ENCODE results near the gene SIN3A. TPM values are rescaled to one million over a fixed set of nuclear protein-coding genes. Genes with fewer than 3 reads are reported as not detected.

Gene SIN3A
- total and polyA plus RNA-seq, 2 of the 8 experiments (the other 6 are each of a cell fraction or from before 2014, with no cell fraction given): 69.5 to 109 TPM

DNA sequence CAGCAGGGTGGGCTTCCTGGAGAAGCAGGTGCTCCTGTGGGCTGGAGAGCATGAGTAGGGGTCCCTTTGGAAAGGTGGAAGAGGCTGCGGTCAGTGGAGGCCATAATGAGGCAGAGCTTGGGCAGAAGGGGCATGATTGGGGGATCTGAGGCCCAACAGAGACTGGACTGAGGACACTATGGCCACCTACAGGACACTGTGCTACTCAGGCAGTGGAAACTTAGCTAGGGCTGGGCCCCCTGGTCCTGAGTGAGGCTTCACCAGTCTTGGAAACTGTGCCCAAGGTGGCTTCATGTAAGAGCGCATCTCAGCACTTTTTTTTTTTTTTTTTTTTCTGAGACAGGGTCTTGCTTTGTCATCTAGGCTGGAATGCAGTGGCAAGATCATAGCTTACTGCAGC, 121.9 kb downstream of the SIN3A start:
- ChIA-PET CTCF (ENCODE audit: partially characterized antibody) (interaction anchor here (0.7 to 2.4 kb wide), 3 partner anchors 22 to 385 kb away, joined by 3 to 6 read pairs (median 3); no protein-coding TSS in a partner anchor), POLR2A (ENCODE audit: partially characterized antibody) (interaction anchor here (1.2 kb wide), 1 partner anchor 38 kb away, joined by 3 read pairs; no protein-coding TSS in a partner anchor)
- FAIRE-seq: no peak
- Histone ChIP-seq H3K27ac (ENCODE audit: low read depth, low read length) (no peak overlapping the region), H2BK5ac (ENCODE audit: low read depth, low read length) (no peak overlapping the region), H4K5ac (ENCODE audit: insufficient read length, low read depth, low read length) (no peak overlapping the region), H2BK15ac (ENCODE audit: low read length) (no peak overlapping the region), H3K56ac (replicated peaks; ENCODE audit: insufficient read length, low read depth, low read length) (no peak overlapping the region), H2AFZ (ENCODE audit: low read length) (no peak overlapping the region), H3K9me3 (ENCODE audit: insufficient read depth in 2 of 2, low read depth in 1 of 2, low read length in 1 of 2) (no peaks in the 10 kb centered on the region), H3K4me3 (ENCODE audit: extremely low read depth in 1 of 4, insufficient read depth in 2 of 4, low read depth in 3 of 4, low read length in 4 of 4) (no peak overlapping the region), H2BK20ac (ENCODE audit: low read length) (no peak overlapping the region), H3K23ac (ENCODE audit: insufficient read length) (no peak overlapping the region), H3K4me2 (ENCODE audit: insufficient read depth in 1 of 2, low read depth in 2 of 2, low read length in 2 of 2) (no peak overlapping the region), H3K79me1 (ENCODE audit: low read depth, low read length) (no peaks in the 10 kb centered on the region), H2BK120ac (replicated peaks; ENCODE audit: low read depth, low read length) (no peak overlapping the region), H3K79me2 (ENCODE audit: control insufficient read depth in 1 of 2, insufficient read depth in 2 of 2, low read length in 2 of 2) (no peaks in the 10 kb centered on the region), H3K23me2 (ENCODE audit: low read depth, low read length) (no peaks in the 10 kb centered on the region), H3K4ac (replicated peaks; ENCODE audit: insufficient read length, low read depth, low read length) (no peak overlapping the region), H4K20me1 (replicated peaks in 1 of 2; ENCODE audit: control insufficient read depth in 1 of 2, insufficient read depth in 2 of 2, low read length in 2 of 2) (no peaks in the 10 kb centered on the region), H3K27me3 (replicated peaks in 1 of 4; ENCODE audit: control insufficient read depth in 3 of 4, extremely low read depth in 1 of 4, insufficient read depth in 3 of 4, low read length in 3 of 4) (no peaks in the 10 kb centered on the region), H3K14ac (ENCODE audit: insufficient read length) (no peak overlapping the region), H4K91ac (replicated peaks; ENCODE audit: insufficient read length, low read length) (no peak overlapping the region), H3K18ac (ENCODE audit: extremely low read depth, low read length) (no peak overlapping the region), H2AK5ac (ENCODE audit: low read depth, low read length) (no peak overlapping the region), H3K36me3 (ENCODE audit: control insufficient read depth in 2 of 4, insufficient read depth in 4 of 4, low read length in 3 of 4) (no peaks in the 10 kb centered on the region), H2BK12ac (ENCODE audit: low read depth, low read length) (no peak overlapping the region), H4K8ac (ENCODE audit: extremely low read depth, insufficient read depth, low read length) (no peak overlapping the region), H3K4me1 (replicated peaks in 1 of 4; ENCODE audit: control insufficient read depth in 3 of 4, insufficient read depth in 4 of 4, low read length in 3 of 4) (no peaks in the 10 kb centered on the region), H3K9ac (replicated peaks in 1 of 4; ENCODE audit: extremely low read depth in 1 of 4, low read depth in 3 of 4, low read length in 3 of 4) (no peak overlapping the region)
- no peak for DNase-seq (ENCODE audit: low read depth in 1 of 2, low spot score in 2 of 2)
- WGBS, 2 experiments (ENCODE audit: extremely low coverage in 1 of 2, insufficient coverage in 1 of 2, insufficient read length in 1 of 2, insufficient replicate concordance in 2 of 2, low coverage in 1 of 2, low lambda C conversion rate in 2 of 2, missing lambda C conversion rate in 1 of 2): 92% methylated on average over 2 of the region's 2 CpGs; no CpG with 5 or more reads in 1 of the 2 experiments
- TF ChIP-seq KDM1A (IDR thresholded peaks at IDR 0.05; ENCODE audit: borderline replicate concordance, low read length): no peak
- no peak for TF ChIP-seq EP300 (IDR thresholded peaks at IDR 0.05; ENCODE audit: borderline replicate concordance in 1 of 2, low read depth in 2 of 2, low read length in 2 of 2)
- TF ChIP-seq TAF7 (optimal IDR thresholded peaks at IDR 0.05; ENCODE audit: borderline replicate concordance, low read depth, low read length): no peak
- TF ChIP-seq, protein P1, sequence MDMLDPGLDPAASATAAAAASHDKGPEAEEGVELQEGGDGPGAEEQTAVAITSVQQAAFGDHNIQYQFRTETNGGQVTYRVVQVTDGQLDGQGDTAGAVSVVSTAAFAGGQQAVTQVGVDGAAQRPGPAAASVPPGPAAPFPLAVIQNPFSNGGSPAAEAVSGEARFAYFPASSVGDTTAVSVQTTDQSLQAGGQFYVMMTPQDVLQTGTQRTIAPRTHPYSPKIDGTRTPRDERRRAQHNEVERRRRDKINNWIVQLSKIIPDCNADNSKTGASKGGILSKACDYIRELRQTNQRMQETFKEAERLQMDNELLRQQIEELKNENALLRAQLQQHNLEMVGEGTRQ (IDR thresholded peaks at IDR 0.05; ENCODE audit: low read length): no peak
- no peak for TF ChIP-seq PHF8 (conservative IDR thresholded peaks at IDR 0.05; ENCODE audit: low read depth, low read length)

Measured in H1 (cell line).